Stimulated activated CD8-positive, alpha-beta memory T cell treated with anti-CD3 and anti-CD28 coated beads, Interleukin-7, amount 100 ng/mL, for 24 hours (primary cell): ENCODE data around the gene CHD1L.
A peak's percentile ranks its signal among the peaks of the same experiment; 100 is the strongest.
"Not testable (repeated sequence)": the region's sequence is repeated elsewhere in the genome, so short reads cannot be mapped to it uniquely, and the experiment has no call there.

Experiments
- DNase-seq: peaks from one replicate; pipeline ENCODE4 v3.0.0-alpha.2; 2020; ENCODE audit warnings: low read depth

The CHD1L gene

DNA sequence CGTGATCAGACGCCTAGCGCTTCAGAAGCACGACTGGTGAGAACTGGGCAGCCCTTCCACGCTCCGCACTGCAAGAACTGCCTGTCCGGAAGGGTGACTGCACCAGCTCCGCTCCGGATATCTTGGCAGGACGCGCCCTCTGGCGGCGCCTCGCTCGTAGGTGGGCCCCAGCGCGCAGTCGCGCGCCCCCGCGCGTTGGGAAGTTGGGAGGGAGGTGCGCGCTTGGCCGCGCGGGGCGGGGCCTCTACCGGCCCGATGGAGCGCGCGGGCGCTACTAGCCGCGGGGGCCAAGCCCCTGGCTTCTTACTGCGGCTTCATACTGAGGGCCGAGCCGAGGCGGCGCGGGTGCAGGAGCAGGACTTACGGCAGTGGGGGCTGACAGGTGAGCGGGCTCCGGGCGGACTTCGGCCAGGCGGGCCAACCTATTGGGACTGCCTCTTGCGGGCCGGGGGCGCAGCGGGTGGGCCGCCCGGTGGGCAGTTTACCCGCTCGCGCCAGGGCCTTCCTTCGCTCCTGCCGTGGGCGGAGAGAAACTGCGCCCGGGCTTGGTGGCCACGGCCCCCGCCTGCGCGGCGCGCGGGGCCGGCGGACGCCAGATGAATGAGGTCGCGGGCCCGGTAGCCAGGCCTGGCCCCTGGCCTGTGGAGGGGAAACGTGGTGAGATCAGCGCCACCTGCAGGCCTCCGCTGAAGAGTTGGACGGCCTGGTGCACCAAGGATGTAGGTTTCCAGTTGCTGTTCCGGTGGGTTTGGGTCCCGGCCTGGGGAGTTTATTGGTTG is at the start of gene CHD1L:
Gene CHD1L (plus strand): TSS at position 236 of the 779 bp plus-strand sequence. CDS start 20 bp downstream, at position 256.
- peak; percentile 88 for DNase-seq

DNA sequence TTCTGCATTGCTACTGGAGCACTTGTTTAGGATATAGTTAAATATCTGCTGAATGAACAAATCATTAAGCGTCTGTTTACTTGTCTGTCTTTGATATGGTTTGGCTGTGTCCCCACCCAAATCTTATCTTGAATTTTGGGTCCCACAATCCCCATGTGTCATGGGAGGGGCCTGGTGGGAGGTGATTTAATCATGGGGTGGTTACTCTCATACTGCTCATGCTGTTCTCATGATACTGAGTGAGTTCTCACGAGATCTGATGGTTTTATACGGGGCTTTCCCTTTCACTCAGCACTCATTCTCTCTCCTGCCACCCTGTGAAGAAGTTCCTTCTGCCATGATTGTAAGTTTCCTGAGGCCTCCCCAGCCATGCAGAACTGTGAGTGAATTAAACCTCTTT is 45.2 kb upstream of the CHD1L start:
- DNase-seq, result not testable (repeated sequence)

DNA sequence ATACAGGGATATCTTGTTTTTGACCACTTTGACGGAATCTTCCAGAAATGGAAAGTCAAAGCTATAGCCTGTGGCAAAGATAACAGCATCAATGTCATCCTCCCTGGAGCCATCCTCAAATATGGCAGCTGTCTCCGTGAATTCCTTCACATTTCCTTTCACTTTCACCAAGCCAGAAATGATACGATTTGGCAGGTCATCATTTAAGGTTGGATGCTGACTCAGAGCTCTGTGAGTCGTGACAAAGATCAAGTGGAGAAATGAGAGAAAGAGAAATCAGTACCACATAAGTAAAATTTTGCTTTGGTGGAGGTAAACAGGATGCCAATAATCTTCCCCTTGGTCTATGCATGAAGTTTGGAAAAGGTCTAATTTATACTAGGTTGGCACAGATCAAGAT is 41.2 kb upstream of the CHD1L start:
- no peak for DNase-seq

DNA sequence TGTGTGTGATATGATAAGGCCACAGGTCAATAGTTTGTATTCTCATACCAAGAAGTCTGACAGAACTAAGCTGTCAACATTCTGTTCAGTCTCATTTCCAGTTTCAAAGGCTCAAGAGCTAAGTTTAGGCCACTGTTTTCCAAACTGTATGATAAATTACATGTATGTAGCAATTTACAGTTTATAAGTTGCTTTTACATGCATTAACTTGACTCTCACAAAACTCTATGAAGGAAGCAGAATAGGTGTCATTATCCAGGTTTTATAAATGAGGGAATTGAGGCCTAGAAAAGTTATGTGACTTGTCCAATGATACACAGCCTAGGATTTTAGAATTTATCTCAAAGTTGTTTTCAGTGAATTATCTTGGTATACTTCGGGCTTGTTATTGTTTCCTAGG is 40.7 kb upstream of the CHD1L start:
- DNase-seq, result no peak

DNA sequence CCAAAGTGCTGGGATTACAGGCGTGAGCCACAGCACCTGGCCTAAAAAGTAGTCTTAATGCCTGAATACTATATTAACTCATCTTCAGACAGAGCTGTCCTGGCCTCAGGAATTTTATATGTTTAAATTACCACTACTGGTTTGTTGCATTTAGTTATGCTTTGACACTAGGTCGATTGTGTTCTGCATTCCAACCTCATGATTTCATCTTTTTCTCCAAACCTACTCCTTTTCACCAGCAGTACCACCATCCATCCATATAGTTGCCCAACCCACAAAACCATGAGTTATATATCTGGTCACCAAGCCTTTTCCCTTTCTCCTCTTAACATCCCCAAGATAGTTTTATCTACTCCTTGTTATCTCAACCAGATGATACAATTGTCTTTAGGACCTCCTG is 39.9 kb upstream of the CHD1L start:
- DNase-seq, result no peak

DNA sequence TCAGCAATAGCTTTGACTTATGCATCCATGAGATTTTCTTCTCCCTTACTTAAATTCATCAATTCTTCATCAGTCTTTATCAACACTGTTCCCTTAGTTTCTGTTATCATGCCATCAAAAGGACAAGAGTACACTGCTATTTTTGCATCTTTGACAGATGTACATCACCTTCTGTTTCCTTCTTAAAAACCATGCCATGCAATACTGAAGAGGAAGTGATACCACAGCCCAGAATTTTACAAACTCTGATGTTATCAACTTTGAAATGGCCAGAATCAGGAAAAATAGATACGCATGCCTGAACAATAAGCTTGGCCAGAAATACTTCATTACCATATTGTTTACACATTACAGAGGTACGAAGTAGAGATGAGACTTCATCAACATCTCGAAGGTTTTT is 38.4 kb upstream of the CHD1L start:
- no peak for DNase-seq

DNA sequence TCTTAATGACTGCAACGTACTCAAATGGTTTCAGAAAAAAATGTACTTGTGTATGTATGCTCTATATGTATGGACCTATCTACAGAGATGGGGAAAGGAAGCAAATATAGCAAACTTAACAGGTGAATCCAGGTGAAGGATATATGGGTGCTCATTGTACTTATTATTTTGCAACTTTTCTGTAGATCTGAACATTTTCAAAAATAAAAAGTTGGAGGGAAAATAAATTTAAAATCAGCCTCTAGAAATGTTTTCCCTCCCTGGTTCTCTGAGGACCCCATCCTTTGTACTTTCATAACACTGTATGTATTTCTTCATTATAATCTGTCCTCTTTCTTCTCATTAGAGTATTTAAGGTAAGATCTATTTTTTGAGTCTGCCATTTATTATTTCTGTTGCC is 35.3 kb upstream of the CHD1L start:
- no peak for DNase-seq

DNA sequence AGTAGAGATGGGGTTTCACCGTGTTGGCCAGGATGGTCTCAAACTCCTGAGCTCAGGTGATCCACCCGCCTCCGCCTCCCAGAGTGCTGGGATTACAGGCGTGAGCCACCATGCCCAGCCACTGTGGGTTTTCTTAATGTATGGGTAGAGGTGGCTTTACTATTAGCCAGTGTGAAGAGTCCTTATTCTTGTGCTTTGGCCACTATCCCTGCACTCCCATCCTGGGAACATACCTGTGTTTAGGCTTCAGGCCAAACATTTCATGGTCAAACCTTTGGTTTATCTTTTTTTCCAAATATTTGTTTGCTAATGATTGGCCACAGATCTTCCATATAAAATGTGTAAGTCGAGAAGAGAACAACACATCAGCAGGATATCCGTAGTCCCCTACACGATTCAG is 33.9 kb upstream of the CHD1L start:
- no peak for DNase-seq

DNA sequence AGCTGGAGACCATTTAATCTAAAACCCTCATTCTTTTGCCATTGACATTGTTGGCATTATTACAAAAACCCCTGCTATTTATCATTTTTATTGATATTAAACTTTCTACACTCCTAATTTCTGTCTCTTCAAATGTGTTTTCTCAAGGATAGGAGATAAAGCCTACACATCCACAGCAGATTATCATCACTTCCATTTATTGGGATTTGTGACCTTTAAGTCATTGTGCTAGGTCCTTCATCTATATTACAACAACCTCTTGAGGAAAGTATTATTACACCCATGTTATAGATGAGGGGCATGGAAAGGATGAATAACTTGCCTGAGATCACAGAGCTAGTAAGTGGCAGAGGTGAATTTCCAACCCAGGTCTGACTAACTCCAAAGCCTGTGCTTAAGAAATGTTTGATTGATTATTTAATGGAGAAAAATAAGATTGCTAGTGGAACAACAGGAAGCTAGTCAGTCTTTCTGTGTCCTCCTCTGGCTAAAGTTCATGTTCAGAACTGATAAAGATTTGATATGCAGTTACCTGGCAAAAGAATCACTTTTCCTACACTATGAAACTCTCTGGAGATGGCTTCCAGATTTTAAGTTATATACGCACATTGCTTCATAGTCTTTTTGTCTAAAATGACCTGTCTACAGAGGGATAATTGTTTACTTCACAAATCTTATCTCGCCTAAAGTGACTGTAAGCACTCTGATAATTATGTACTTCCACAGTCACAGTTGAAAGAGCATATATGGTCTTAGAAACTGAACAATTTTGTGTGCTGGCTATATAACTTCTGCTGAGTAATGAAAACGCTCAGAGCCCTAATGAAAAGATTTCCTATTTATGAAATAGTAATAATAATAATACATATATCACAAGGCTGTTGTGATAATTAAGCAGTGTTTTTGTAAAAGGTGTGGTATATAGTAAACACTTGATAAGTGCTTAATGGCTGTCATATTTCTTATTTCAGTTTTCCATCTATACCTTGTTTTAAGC is 32.4 kb upstream of the CHD1L start:
- DNase-seq, result no peak

DNA sequence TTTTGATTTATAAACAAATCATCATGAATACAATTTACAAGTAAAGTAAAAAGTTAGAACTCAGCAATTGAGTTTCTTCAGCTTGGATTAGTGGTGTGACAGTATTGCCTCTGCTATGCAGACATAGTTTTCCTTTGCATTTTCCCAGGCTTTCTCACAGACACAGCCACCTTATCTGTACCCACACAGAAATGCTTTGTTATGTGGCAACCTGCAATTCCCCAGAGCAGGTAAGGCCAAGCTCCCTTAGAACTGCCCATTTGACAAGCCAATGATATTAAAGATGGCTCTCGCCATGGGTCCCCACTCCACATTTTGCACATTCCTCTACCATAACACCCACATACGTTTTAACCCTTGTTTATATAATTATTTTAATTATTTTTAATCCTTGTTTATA is 31.5 kb upstream of the CHD1L start:
- DNase-seq, result no peak

DNA sequence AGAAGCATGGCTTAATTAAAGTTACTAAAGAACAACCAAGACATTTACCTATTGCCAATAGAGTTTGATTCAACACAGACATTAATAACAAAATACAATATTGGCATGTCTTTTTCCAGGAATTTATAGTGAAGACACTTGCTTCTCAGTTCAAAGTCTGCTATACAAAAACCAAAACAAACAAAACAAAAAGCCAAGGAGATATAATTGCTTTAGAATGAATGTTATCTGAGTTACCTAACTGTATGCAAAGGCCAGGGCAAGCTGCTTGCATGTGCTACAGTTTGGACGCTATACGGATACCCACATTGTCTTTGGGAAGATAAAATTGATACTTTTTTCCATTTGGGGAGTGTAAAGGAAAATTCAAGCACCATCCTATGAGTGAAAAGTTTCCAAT is 30.9 kb upstream of the CHD1L start:
- DNase-seq, result no peak

DNA sequence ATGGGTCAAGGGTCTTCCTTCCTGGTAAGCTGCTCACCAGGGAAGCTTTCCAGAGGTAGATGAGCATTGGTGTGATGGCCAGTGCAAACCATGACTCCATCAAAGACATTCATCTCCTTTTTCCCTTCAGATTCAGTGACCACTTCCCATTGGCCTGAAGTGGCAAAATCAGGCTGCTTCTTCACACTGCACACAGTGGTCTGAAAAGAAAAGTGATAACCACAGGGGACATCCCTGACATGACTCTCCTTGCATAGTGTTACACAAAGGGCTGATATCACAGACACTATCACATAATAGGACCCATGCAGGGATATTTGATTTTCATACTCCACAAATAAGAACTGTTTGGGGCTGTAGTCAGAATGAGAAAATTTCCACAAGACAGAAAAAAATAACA is 29.2 kb upstream of the CHD1L start:
- no peak for DNase-seq

DNA sequence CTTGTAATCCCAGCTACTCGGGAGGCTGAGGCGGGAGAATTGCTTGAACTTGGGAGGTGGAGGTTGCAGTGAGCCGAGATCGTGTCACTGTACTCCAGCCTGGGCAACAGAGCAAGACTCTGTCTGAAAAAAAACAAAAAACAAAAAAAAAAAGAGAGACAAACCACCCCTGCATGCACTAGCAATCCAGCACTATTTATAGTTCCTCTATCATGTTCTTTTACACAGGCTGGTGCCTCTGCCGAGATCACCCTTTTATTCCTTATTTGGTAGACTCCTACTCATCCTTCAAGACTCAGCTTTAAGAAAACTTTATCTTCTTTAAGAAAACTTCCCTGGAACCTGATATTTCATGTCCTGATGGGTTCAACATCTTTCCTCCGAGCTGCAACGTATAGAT is 28.2 kb upstream of the CHD1L start:
- no peak for DNase-seq

DNA sequence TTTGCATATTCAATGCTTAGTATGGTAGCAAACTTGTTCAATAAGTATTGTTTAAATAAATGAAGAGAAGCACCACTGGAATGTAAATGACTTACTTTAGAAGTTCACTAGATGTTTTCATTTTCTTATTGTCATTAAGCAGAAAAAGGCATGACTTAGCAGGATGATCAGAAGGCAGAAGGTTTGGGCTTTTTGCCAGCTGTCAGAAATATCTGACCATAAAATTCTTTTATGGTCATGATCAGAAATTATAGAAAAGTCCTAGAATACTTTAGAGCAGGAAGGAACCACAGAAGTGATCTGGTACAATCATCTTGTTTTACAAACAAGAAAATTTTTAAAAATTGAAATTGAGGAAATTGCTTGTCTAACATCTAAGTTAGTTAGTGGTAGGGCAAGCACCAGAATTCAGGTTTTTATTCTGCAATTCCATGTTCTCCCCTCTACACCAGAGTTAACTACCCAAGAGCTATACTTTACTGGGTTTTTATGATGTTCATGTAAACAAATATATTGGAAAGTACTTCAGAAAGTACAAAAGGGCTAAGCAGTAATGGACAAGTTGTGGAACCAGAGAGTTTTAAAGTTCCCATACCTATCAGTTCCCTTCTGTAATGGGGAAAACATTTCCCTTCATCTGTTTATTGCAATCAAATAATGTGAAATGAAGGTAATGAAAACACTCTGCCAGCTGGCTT is 27.5 kb upstream of the CHD1L start:
- no peak for DNase-seq

DNA sequence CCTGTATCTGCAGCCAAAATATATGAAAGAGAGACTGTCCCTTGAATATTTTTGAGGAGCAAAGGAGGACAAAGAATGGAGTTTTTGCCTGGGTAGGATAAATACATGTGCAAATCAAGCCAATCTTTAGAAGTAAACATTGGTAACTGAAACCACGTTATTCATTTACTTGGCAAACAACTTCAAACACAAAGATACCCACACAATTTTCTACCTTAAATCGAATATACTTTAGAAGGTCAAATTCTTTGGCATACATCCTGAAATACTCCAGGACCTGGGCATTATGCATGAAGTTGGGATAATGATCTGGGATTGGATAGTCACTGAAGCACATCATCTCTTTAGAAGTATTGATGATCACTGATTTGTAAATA is 27.0 kb upstream of the CHD1L start:
- no peak for DNase-seq

DNA sequence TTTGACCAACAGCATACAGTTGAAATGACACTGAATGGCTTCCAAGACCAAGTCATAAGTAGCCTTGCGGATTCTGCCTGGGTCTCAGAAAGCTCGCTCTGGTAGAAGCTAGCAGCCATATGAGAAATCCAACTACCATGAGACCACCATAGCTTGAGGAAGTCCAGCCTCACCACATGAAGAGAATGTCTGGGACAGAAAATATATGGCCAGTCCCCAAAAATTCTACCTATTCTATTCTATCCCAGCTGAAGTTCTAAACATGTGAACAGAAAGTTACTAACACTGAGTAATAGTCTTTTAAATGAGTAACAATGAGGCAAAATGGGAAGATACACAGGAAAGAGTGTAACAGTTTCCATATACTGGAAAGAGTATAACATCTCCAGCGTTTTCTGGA is 26.4 kb upstream of the CHD1L start:
- no peak for DNase-seq

DNA sequence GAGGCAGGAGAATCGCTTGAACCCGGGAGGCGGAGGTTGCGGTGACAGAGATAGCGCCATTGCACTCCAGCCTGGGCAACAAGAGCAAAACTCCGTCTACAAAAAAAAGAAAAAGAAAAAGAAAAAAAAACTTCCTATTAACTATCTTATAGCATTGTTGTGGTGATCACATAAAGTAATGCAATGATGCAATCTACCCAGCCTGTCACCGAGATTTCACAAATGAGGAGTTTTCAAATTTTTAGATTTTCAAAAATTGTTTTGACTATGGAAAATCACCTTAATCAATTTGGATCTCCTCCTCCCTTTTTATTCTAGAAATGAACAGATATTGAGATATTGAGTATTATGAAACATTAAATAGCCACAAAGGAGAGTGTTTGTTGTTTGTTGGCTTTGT is 25.3 kb upstream of the CHD1L start:
- DNase-seq, result no peak

DNA sequence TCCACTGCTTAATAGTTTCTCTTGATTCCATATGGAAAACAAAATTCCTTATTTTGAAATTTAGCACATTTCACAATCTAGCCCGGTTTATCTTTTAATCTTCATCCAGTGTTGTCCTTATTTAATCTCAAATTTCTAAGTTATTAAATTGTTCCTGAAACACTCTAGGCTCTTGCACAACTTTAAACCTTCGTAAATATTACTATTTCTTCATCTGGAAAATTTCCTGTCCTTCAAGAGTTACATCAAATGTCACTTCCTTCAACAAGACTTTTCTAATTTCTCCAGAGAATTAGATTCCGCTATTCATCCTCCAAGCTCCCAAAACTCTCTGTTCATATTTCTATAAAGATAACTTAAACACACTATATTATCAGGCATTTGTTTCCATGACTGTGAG is 23.9 kb upstream of the CHD1L start:
- DNase-seq, result no peak

DNA sequence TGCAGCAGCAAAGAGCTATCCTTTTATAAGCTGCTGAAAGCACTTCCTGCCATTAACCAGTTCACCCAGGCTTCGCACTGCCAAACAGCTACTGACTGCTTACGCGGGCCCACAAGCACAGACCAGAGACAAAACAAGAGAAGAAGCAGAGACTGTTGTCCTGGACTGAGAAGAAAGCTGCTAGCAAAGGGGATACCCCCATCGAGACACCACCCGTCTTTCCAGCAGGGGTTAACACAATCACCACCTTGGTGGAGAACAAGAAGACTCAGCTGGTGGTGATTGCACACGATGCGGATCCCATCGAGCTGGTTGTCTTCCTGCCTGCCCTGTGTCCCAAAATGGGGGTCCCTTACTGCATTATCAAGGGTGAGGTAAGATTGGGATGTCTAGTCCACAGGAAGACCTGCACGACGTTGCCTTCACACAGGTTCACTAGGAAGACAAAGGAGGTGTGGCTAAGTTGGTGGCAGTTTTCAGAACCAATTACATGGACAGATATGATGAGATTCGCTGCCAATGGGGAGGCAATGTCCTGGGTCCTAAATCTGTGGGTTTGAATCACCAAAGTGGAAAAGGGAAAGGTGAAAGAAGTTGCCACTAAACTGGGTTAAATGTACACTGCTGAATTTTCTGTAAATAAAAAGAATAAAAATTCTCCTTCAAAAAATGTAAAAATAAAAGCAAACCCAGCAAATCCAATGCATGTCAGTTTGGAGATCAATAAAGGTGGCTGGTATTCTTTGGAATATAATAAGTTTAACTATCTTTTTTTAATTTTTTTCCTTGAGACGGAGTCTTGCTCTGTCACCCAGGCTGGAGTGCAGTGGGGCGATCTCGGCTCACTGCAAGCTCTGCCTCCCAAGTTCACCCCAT is 18.5 kb upstream of the CHD1L start:
- no peak for DNase-seq

DNA sequence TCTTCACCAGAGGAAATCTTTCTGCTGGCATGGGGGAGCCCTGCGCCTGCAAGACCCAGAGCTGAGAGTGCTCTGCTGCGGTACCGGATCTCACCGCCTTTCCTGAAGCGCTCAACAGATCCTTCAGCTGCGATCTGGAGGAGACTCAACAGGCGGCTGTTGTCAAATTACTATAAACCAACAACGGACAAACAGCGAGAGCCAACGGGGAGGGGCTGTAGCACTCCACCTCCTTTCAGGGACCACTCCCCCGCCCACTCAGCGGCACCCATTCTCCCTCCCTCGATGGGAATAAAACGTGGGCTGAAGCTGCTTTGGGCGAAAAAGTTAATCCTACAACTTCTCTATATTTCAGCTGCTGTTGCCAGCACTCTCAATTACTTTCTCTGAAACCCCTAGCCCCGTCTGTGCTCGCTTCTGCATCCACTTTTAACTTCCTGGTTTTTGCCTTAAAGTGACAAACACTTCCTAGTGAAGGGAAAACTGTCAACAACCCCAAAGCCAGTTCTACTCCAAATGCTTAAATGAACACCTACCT is 17.2 kb upstream of the CHD1L start, which contains the start of gene FMO5:
Gene FMO5 (minus strand): TSS at position 147 of the 538 bp plus-strand sequence. CDS start 310 bp downstream, outside the sequence.
- peak; percentile 2 for DNase-seq

DNA sequence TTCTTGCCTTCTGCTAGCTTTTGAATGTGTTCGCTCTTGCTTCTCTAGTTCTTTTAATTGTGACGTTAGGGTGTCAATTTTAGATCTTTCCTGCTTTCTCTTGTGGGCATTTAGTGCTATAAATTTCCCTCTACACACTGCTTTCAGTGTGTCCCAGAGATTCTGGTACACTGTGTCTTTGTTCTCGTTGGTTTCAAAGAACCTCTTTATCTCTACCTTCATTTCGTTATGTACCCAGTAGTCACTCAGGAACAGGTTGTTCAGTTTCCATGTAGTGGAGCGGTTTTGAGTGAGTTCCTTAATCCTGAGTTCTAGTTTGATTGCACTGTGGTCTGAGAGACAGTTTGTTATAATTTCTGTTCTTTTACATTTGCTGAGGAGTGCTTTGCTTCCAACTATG is 11.5 kb upstream of the CHD1L start:
- not testable (repeated sequence) for DNase-seq
